Trophoblast cell (in vitro differentiated cells and primary cell): ENCODE results near the gene PDGFC.

Source experiments
- DNase-seq, 2 donors: peaks; one replicate each; pipeline ENCODE4 v3.0.0-alpha.2; 2016
- H2AFZ ChIP-seq: 2 replicates; pipeline ENCODE4 v1.6.1; 2013; ENCODE audit warnings: low read length, moderate library complexity, mild to moderate bottlenecking; ENCODE audit not compliant: insufficient read depth, poor library complexity
- H2AK5ac ChIP-seq: 2 replicates; pipeline ENCODE4 v1.6.1; 2013; ENCODE audit warnings: mild to moderate bottlenecking, low read length
- H2BK120ac ChIP-seq: 2 replicates; pipeline ENCODE4 v1.6.1; 2013; ENCODE audit warnings: low read length, mild to moderate bottlenecking, moderate library complexity; ENCODE audit not compliant: insufficient read depth, poor library complexity
- H2BK12ac ChIP-seq: 2 replicates; pipeline ENCODE4 v1.6.1; 2013; ENCODE audit warnings: mild to moderate bottlenecking, low read length, moderate library complexity
- H2BK5ac ChIP-seq: 2 replicates; pipeline ENCODE4 v1.6.1; 2013; ENCODE audit warnings: low read length, low read depth, moderate library complexity, mild to moderate bottlenecking; ENCODE audit not compliant: poor library complexity
- H3K14ac ChIP-seq: 2 replicates; pipeline ENCODE4 v1.6.1; 2013; ENCODE audit warnings: mild to moderate bottlenecking, low read length
- H3K18ac ChIP-seq: 2 replicates; pipeline ENCODE4 v1.6.1; 2013; ENCODE audit warnings: mild to moderate bottlenecking, low read length
- H3K23ac ChIP-seq: 2 replicates; pipeline ENCODE4 v1.6.1; 2013; ENCODE audit warnings: low read length
- H3K27ac ChIP-seq: 2 replicates; pipeline ENCODE4 v1.5.1; 2013; ENCODE audit warnings: low read depth, mild to moderate bottlenecking, inconsistent platforms, low read length, moderate library complexity
- H3K27me3 ChIP-seq: 2 replicates; pipeline ENCODE4 v1.6.1; 2013; ENCODE audit warnings: inconsistent platforms, mild to moderate bottlenecking, low read length, moderate library complexity; ENCODE audit not compliant: insufficient read depth
- H3K36me3 ChIP-seq, 2 experiments: 1 replicate in 1 of 2; 2 replicates in 1 of 2; pipeline ENCODE4 v1.6.1; 2013; ENCODE audit warnings: low read length in 2 of 2, mild to moderate bottlenecking in 2 of 2, moderate library complexity in 1 of 2; ENCODE audit not compliant: insufficient read depth in 2 of 2, control insufficient read depth in 1 of 2
- H3K4ac ChIP-seq: 2 replicates; pipeline ENCODE4 v1.6.1; 2013; ENCODE audit warnings: low read depth, mild to moderate bottlenecking, low read length, moderate library complexity
- H3K4me1 ChIP-seq, 2 experiments: 1 replicate in 1 of 2; 2 replicates in 1 of 2; pipeline ENCODE4 v1.6.1; 2013; ENCODE audit warnings: low read length in 2 of 2, mild to moderate bottlenecking in 2 of 2, moderate library complexity in 1 of 2; ENCODE audit not compliant: insufficient read depth in 2 of 2, control insufficient read depth in 1 of 2
- H3K4me2 ChIP-seq: 2 replicates; pipeline ENCODE4 v1.6.1; 2013; ENCODE audit warnings: inconsistent platforms, mild to moderate bottlenecking, low read length, moderate library complexity
- H3K4me3 ChIP-seq: 2 replicates; pipeline ENCODE4 v1.5.1; 2013; ENCODE audit warnings: mild to moderate bottlenecking, low read depth, low read length, inconsistent platforms
- H3K79me1 ChIP-seq: one replicate; pipeline ENCODE4 v1.6.1; 2013; ENCODE audit warnings: low read length
- H3K79me2 ChIP-seq: 2 replicates; pipeline ENCODE4 v1.6.1; 2013; ENCODE audit warnings: low read length, mild to moderate bottlenecking; ENCODE audit not compliant: control insufficient read depth, insufficient read depth, poor library complexity
- H3K9ac ChIP-seq: 2 replicates; pipeline ENCODE4 v1.6.1; 2013; ENCODE audit warnings: mild to moderate bottlenecking, low read length
- H3K9me3 ChIP-seq: 2 replicates; pipeline ENCODE4 v1.6.1; 2013; ENCODE audit warnings: low read depth, mild to moderate bottlenecking, control low read depth, inconsistent platforms, low read length; ENCODE audit not compliant: insufficient read depth
- H4K12ac ChIP-seq: 2 replicates; pipeline ENCODE4 v1.6.1; 2013; ENCODE audit warnings: low read depth, mild to moderate bottlenecking, low read length, moderate library complexity
- H4K8ac ChIP-seq: 2 replicates; pipeline ENCODE4 v1.6.1; 2013; ENCODE audit warnings: low read depth, mild to moderate bottlenecking, low read length, moderate library complexity
- H4K91ac ChIP-seq: one replicate; pipeline ENCODE4 v1.6.1; 2013; ENCODE audit warnings: low read depth, mild to moderate bottlenecking, low read length, moderate library complexity
- WGBS: extraction: QIAGEN DNeasy Blood & Tissue Kit; methylation state at CpG from one replicate; pipeline ENCODE4 v1.1.7; 2013; ENCODE audit warnings: missing lambda C conversion rate; ENCODE audit not compliant: insufficient read length, insufficient coverage; ENCODE audit errors: extremely low coverage; 5-methylcytosine and 5-hydroxymethylcytosine counted together

Gene PDGFC

DNA sequence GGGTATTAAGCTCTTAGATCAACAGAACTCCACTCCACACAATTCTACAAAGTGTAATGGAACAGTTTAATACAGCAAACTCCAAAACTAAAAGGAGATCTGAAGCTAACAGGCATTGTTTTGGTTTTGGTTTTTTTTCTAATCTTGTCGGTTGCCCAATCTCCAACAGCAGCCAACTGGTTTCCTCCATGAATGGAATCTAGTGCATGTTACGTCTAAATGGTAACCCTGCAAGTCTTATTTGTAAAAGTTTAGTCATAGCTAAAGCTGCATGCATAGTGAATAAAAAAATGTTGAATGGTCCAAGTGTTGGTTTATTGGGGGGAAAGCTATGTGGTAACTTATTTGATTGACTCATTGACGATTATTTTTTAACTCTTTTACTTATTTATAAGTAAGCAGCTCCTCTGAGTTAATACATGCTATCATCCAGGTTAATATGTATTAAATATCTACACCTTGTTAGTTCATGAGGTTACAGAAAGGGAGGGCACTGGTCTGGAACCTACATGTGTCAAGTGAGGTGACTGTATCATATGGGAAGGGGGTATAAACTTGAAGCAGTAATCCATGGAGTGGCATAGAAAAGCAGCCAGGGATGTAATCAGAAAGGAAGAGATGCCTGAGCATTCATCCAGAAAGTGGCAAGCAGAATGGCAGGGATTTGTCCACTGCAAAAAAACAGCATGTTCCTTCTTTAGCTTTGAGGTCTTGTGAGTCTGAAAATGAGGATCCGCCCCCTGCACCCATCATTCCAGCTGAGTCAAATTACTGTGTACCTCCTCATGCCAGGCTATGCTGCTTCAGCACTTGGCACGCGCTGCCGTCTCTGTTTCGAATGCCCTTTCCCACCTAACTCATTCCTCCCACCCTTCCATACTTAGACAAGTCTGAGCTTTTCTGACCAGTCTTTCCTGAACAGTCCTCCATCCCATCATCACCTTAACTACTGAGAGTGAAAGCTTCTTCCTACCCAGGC is 81.7 kb downstream of the PDGFC start:
- Histone ChIP-seq H3K27ac (no peak overlapping the region), H3K14ac (no peak overlapping the region), H2BK5ac (no peak overlapping the region), H3K36me3 (no peaks in the 10 kb centered on the region), H2AFZ (no peak overlapping the region), H4K12ac (no peak overlapping the region), H3K4me1 (no peaks in the 10 kb centered on the region), H3K27me3 (no peaks in the 10 kb centered on the region), H3K4ac (no peak overlapping the region), H2BK120ac (no peak overlapping the region), H3K4me3 (no peak overlapping the region), H3K18ac (no peak overlapping the region), H4K91ac (no peak overlapping the region), H2AK5ac (no peak overlapping the region), H2BK12ac (no peak overlapping the region), H3K79me2 (no peaks in the 10 kb centered on the region), H3K9me3 (no peaks in the 10 kb centered on the region), H3K4me2 (no peak overlapping the region), H3K79me1 (no peaks in the 10 kb centered on the region), H4K8ac (no peak overlapping the region), H3K9ac (no peak overlapping the region), H3K23ac (peak overlapping the region; percentile 47)
- WGBS, result no CpG with 5 or more reads among the region's 8 CpGs
- DNase-seq, result peak; percentile 4 to 64

DNA sequence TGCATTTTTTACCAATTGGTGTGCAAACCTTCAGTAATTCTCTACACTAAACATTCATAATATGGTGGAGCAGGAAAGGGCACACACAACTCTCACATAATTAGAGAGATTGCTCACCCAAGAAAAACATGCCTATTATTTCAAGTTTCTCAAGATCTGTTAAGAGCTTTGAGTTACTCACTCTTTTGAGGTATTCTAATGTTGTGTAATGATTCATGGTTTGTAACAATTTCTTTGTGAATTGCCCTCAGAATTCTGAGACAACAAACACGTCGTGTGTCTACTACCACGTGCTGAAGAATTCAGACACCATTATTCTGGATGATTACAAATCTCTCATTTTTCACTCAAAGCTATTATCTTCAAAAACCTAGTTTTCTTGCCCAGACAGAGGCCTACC is 82.8 kb downstream of the PDGFC start:
- H2BK5ac ChIP-seq, result no peak overlapping the region
- H3K18ac ChIP-seq, result no peak overlapping the region
- no peak overlapping the region for H4K91ac ChIP-seq
- H2BK120ac ChIP-seq, result no peak overlapping the region
- no peak overlapping the region for H3K4me3 ChIP-seq
- H3K4me1 ChIP-seq, result no peaks in the 10 kb centered on the region
- H4K8ac ChIP-seq, result no peak overlapping the region
- DNase-seq, result peak; percentile 59 to 95
- no peak overlapping the region for H2AFZ ChIP-seq
- no peak overlapping the region for H4K12ac ChIP-seq
- H3K27ac ChIP-seq, result no peak overlapping the region
- no peaks in the 10 kb centered on the region for H3K36me3 ChIP-seq
- H2AK5ac ChIP-seq, result no peak overlapping the region
- no peak overlapping the region for H3K14ac ChIP-seq
- H3K9ac ChIP-seq, result no peak overlapping the region
- no peak overlapping the region for H3K4ac ChIP-seq
- no peak overlapping the region for H3K4me2 ChIP-seq
- H2BK12ac ChIP-seq, result no peak overlapping the region
- H3K79me1 ChIP-seq, result no peaks in the 10 kb centered on the region
- no CpG with 5 or more reads among the region's 3 CpGs for WGBS
- H3K27me3 ChIP-seq, result no peaks in the 10 kb centered on the region
- H3K79me2 ChIP-seq, result no peaks in the 10 kb centered on the region
- no peaks in the 10 kb centered on the region for H3K9me3 ChIP-seq
- no peak overlapping the region for H3K23ac ChIP-seq

- H3K9me3 ChIP-seq, result no peaks in the 10 kb centered on the region
- H2BK5ac ChIP-seq, result no peak overlapping the region
- no peak overlapping the region for H4K91ac ChIP-seq
- H3K4ac ChIP-seq, result no peak overlapping the region
- H4K12ac ChIP-seq, result no peak overlapping the region
- no peak for DNase-seq
- no peak overlapping the region for H4K8ac ChIP-seq
- H3K79me1 ChIP-seq, result no peaks in the 10 kb centered on the region
- no peak overlapping the region for H3K23ac ChIP-seq
- H2BK12ac ChIP-seq, result no peak overlapping the region
- no peak overlapping the region for H3K14ac ChIP-seq
- H3K4me1 ChIP-seq, result no peaks in the 10 kb centered on the region
- H2BK120ac ChIP-seq, result no peak overlapping the region
- no CpG with 5 or more reads among the region's 2 CpGs for WGBS
- no peak overlapping the region for H2AK5ac ChIP-seq
- no peak overlapping the region for H3K18ac ChIP-seq
- no peak overlapping the region for H3K4me3 ChIP-seq
- no peaks in the 10 kb centered on the region for H3K27me3 ChIP-seq
- H2AFZ ChIP-seq, result no peak overlapping the region
- H3K79me2 ChIP-seq, result no peaks in the 10 kb centered on the region
- no peaks in the 10 kb centered on the region for H3K36me3 ChIP-seq
- H3K9ac ChIP-seq, result no peak overlapping the region
- no peak overlapping the region for H3K4me2 ChIP-seq
- H3K27ac ChIP-seq, result no peak overlapping the region
These were observed 85.1 kb downstream of the PDGFC start for GRCh38 chr4:156886481-156886880.

DNA sequence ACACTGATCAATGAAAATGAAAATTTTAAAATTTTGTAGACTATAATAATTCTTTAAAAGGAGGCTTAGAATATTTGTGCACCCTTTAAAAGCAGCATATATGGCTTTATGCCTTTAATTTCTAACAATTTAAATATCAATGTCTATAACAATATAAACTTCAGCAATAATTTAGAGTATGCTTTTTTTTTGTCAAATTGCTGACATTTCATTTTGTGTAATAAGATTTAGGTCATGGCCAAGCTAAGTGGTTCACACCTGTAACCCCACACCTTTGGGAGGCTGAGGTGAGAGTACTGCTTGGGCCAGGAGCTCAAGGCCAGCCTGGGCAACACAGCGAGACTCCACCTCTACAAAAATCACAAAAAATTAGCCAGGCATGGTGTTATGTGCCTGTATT is 86.2 kb downstream of the PDGFC start:
- Histone ChIP-seq H3K4me3 (no peak overlapping the region), H3K36me3 (no peaks in the 10 kb centered on the region), H4K8ac (no peak overlapping the region), H2AFZ (no peak overlapping the region), H2BK5ac (no peak overlapping the region), H3K27ac (no peak overlapping the region), H3K4me1 (no peaks in the 10 kb centered on the region), H3K27me3 (no peaks in the 10 kb centered on the region), H2BK12ac (no peak overlapping the region), H4K91ac (no peak overlapping the region), H2BK120ac (no peak overlapping the region), H3K9me3 (no peaks in the 10 kb centered on the region), H3K4ac (no peak overlapping the region), H3K23ac (no peak overlapping the region), H3K14ac (no peak overlapping the region), H4K12ac (no peak overlapping the region), H3K18ac (no peak overlapping the region), H3K4me2 (no peak overlapping the region), H3K79me2 (no peaks in the 10 kb centered on the region), H3K9ac (no peak overlapping the region), H2AK5ac (no peak overlapping the region), H3K79me1 (no peaks in the 10 kb centered on the region)
- no peak for DNase-seq
- no CpG with 5 or more reads among the region's 1 CpG for WGBS
